HUES64 (cell line): ENCODE results near the gene SFMBT2.

Experiments used
- H3K27ac ChIP-seq: 2 replicates; pipeline ENCODE4 v1.7.0; 2013; ENCODE audit warnings: low read depth, low read length, inconsistent platforms
- H3K27me3 ChIP-seq: 2 replicates; pipeline ENCODE4 v1.6.1; 2013; ENCODE audit warnings: mild to moderate bottlenecking, low read length; ENCODE audit not compliant: insufficient read depth
- H3K36me3 ChIP-seq: 2 replicates; pipeline ENCODE4 v1.6.1; 2013; ENCODE audit warnings: mild to moderate bottlenecking, low read length; ENCODE audit not compliant: insufficient read depth
- H3K4me1 ChIP-seq: 2 replicates; pipeline ENCODE4 v1.6.1; 2013; ENCODE audit warnings: mild to moderate bottlenecking, low read length, moderate library complexity; ENCODE audit not compliant: insufficient read depth
- H3K4me3 ChIP-seq: 2 replicates; pipeline ENCODE4 v1.5.1; 2013; ENCODE audit warnings: mild to moderate bottlenecking, low read length, moderate library complexity
- H3K9ac ChIP-seq: 2 replicates; pipeline ENCODE4 v1.6.1; 2013; ENCODE audit warnings: mild to moderate bottlenecking, low read depth, low read length
- H3K9me3 ChIP-seq: 2 replicates; pipeline ENCODE4 v1.6.1; 2013; ENCODE audit warnings: low read depth, low read length; ENCODE audit not compliant: insufficient read depth
- WGBS: fragments of 150-250, 120-280 bp; methylation state at CpG from one replicate; pipeline ENCODE4 v1.1.7; 2013; ENCODE audit warnings: missing lambda C conversion rate; 5-methylcytosine and 5-hydroxymethylcytosine counted together

SFMBT2 gene

DNA sequence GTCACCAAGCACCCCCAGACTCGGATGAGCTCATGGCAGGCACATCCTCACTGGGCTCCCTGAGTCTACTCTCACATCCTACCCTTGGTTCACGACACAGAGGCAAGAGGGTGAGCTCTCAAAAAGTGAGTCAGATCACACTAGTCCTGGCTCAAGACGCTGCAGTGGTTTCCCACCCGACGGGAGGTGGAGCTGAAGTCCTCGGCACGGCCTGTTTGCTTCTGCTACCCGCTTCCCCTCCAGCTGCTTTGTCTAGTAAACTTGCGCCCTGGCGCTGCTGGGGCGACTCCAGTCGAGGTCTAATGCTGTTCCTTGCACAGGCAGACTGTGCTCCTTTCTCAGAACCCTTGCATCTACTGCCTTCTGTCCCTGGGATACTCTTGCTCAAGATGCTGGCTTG, 13.5 kb upstream of the SFMBT2 start:
- Histone ChIP-seq H3K27me3 (no peaks in the 10 kb centered on the region; the same call in 1 of the 2 replicates), H3K4me3 (no peak overlapping the region), H3K36me3 (no peaks in the 10 kb centered on the region), H3K9me3 (no peaks in the 10 kb centered on the region), H3K4me1 (peaks cover 51% of the 10 kb centered on the region), H3K9ac (no peak overlapping the region), H3K27ac (no peak overlapping the region)
- WGBS: 50% methylated on average over 12 of the region's 12 CpGs

DNA sequence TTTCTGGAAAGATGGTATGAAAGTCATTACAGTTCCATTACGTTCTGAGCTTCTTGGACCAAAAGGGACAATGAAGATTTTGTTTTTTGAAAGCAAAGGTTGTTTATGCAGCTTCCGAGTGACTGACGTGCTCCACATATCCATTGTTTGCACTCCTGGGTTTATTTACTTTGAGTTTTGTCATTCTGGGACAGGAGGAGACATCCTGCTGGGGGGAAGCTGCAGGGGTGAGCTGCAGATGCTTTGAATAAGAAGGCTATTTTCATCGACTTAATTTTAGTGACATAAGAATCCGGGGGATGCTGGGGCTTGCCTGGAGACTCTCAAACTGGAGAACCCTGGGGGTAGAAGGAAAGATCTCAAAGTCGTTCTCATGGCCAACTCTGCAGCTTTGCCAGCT, 12.7 kb upstream of the SFMBT2 start:
- WGBS: 2% methylated on average over 6 of the region's 6 CpGs
- Histone ChIP-seq H3K9ac (no peak overlapping the region), H3K27ac (peak overlapping the region; percentile 53; the same call in 1 of the 2 replicates), H3K4me1 (peaks cover 43% of the 10 kb centered on the region), H3K27me3 (no peaks in the 10 kb centered on the region; the same call in 1 of the 2 replicates), H3K36me3 (no peaks in the 10 kb centered on the region), H3K4me3 (peak overlapping the region; percentile 29; the same call in 1 of the 2 replicates), H3K9me3 (no peaks in the 10 kb centered on the region)

DNA sequence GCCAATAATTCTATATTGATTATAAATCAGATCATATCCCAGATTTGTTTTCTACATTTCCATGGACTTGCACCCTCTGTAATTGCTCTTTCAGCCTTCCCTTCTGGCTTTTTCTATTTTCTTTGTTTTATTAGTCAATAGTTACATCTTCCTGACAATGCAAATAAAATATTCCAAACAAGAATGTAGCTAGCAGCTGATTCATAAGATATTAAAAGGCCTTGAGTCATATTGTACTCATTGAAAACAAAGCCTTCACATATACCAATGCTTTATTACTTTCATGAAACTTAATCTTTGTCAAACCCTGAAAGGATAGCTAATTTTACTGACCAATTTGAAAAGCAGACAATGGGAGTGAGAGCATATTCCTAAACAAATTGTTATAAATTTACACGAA, 10.7 kb upstream of the SFMBT2 start:
- H3K4me1 ChIP-seq: peaks cover 36% of the 10 kb centered on the region
- H3K4me3 ChIP-seq: no peak overlapping the region
- H3K9me3 ChIP-seq: no peaks in the 10 kb centered on the region
- H3K9ac ChIP-seq: no peak overlapping the region
- H3K27me3 ChIP-seq: no peaks in the 10 kb centered on the region; the same call in 1 of the 2 replicates
- no peak overlapping the region for H3K27ac ChIP-seq
- WGBS: 87% methylated on average over 1 of the region's 1 CpG
- no peaks in the 10 kb centered on the region for H3K36me3 ChIP-seq

DNA sequence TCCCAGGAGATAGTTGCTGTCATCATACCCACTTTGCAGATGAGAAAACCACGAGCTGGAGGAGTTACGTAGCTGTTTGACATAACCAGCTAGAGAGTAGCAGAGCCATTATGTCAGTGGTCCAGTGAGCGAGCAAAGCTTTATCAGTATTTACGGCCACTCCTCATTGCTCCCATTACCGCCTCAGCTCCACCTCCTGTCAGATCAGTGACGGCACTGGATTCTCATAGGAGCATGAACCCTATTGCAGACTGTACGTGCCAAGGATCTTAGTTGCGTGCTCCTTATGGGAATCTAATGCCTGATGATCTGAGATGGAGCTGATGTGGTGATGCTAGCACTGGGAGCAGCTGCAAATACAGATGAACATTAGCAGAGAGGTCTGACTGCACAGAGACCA, 9.2 kb upstream of the SFMBT2 start:
- no peak overlapping the region for H3K9ac ChIP-seq
- H3K27me3 ChIP-seq: peaks cover 8% of the 10 kb centered on the region
- H3K4me3 ChIP-seq: no peak overlapping the region
- WGBS: 92% methylated on average over 8 of the region's 8 CpGs
- no peaks in the 10 kb centered on the region for H3K9me3 ChIP-seq
- no peak overlapping the region for H3K27ac ChIP-seq
- H3K36me3 ChIP-seq: no peaks in the 10 kb centered on the region
- H3K4me1 ChIP-seq: peaks cover 22% of the 10 kb centered on the region

DNA sequence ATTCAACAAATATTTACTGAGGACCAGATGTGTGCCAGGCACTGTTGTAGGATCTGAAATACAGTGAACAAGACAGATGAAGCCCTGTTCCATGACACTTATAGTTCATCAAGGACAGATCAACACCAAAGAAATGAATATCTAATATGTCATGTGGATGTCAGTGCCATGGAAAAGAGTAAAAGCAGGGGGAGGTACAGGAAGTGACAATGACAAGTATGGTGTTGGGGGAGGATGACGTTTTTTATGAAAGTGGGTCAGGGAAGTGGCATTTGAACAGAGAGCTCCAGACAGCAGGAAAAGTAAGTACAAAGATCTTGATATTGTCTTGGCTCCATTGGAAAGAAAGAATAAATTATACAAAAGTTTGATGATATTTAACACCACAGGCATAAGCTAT, 7.0 kb upstream of the SFMBT2 start:
- Histone ChIP-seq H3K4me1 (peaks cover 10% of the 10 kb centered on the region), H3K36me3 (no peaks in the 10 kb centered on the region), H3K27me3 (peaks cover 29% of the 10 kb centered on the region), H3K9me3 (no peaks in the 10 kb centered on the region), H3K27ac (no peak overlapping the region), H3K4me3 (no peak overlapping the region), H3K9ac (no peak overlapping the region)
- 64% methylated on average over 1 of the region's 1 CpG for WGBS

DNA sequence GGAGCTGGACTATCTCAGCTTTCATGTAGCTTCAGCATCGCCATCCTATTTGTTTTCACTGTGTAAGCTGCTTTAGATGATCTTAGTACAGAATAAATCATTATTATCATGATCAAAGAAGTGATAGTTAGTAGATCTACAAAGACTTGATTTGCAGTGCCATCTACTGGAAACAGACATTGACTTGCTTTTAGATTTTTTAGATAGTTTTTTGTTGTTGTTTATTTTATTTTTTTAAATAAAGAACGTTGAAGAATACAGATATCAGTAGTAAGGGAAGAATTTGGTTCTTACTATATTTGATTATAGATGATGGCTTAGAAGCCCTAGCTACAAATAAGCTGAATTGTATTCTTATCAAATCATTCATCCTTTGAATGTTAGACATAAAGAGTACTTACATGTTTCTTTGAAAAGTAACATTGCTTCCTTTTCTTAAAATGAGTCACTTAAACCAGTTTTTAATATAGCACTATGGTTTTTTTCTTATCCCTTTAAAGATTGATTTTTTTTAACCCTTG, 6.3 kb upstream of the SFMBT2 start:
- no peaks in the 10 kb centered on the region for H3K36me3 ChIP-seq
- no peaks in the 10 kb centered on the region for H3K9me3 ChIP-seq
- H3K9ac ChIP-seq: no peak overlapping the region
- peaks cover 36% of the 10 kb centered on the region for H3K27me3 ChIP-seq
- no peak overlapping the region for H3K27ac ChIP-seq
- peaks cover 7% of the 10 kb centered on the region for H3K4me1 ChIP-seq
- 55% methylated on average over 2 of the region's 2 CpGs for WGBS
- H3K4me3 ChIP-seq: no peak overlapping the region

DNA sequence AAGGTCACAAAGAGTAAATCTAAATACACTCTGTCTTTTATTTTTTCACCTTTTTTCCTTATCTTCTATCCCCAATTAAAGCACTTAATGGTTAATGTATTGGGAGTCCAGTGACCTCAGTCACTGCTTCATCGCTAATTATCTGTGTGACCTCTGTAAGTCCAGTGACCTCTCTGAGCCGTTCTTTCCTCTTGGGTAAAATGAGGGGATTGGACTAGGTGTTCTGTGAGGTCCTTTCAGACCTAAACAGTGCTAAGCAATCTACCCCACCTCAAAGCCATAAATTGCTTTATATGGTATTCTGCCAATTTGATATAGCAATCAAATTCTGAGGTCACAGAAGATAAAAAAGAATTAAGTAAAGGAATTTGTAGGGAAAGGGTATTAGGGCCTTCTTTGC, 3.9 kb upstream of the SFMBT2 start:
- peaks cover 54% of the 10 kb centered on the region for H3K27me3 ChIP-seq
- H3K4me3 ChIP-seq: no peak overlapping the region
- no peaks in the 10 kb centered on the region for H3K9me3 ChIP-seq
- no peak overlapping the region for H3K9ac ChIP-seq
- H3K27ac ChIP-seq: no peak overlapping the region
- H3K36me3 ChIP-seq: no peaks in the 10 kb centered on the region
- 94% methylated on average over 2 of the region's 2 CpGs for WGBS
- H3K4me1 ChIP-seq: peaks cover 7% of the 10 kb centered on the region

DNA sequence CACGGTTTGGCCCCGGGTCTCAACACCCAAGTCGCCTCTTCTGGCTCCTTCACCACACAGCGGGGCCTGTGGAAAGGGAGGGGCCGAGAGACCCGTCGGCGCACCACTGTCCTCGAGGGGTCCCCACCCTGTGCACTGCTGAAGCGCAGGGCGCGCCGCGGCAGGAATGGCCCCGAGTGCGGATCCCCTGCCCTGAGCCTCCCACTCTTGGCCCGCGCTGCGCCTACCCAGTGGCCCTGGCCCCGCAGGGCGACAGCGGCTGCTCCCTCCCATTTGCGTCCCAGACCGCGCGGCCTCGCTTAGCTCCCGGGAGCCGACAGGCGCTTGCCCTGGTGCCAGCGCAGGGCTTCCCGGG, 2.1 kb upstream of the SFMBT2 start:
- WGBS: 1% methylated on average over 32 of the region's 32 CpGs
- H3K36me3 ChIP-seq: no peaks in the 10 kb centered on the region
- H3K4me1 ChIP-seq: peaks cover 7% of the 10 kb centered on the region
- H3K4me3 ChIP-seq: peak overlapping the region; percentile 69
- no peak overlapping the region for H3K27ac ChIP-seq
- no peak overlapping the region for H3K9ac ChIP-seq
- peaks cover 72% of the 10 kb centered on the region for H3K27me3 ChIP-seq
- H3K9me3 ChIP-seq: no peaks in the 10 kb centered on the region

DNA sequence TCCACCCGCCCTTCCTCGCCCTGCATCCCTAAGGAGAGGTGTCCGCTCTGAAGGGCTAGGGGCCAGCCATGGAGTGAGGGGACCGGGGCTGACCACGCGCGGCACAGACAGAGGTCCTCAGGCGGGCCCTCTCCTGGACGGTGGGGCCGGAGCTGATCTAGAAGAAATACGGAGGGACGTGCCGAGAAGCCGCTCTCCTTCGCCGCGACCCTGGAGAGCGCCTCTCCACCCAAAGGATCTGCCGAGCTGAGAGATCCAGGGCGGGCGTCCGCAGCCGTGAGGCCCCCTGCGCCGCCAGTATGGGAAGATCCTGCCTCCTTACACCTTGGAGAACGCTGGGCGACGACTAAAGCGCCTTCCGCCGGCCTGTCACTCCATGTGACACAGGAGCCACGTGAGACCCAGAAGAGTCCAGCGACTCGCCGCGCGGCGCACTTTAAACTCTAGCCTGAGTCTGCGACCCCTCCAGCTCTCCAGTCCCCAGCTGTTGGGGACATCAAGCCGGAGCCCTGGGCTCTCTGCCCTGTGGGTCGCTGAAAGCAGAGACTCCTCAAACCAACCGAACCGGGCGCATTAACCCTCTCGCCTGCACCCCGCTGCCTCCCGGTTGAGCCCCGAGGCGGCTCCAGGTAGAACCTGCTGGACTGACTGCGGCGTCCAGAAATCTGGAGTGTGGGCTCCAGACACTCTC, 1.5 kb upstream of the SFMBT2 start:
- Histone ChIP-seq H3K9me3 (no peaks in the 10 kb centered on the region), H3K9ac (no peak overlapping the region; the same call in 1 of the 2 replicates), H3K27me3 (peaks cover 78% of the 10 kb centered on the region), H3K27ac (no peak overlapping the region), H3K4me1 (peaks cover 7% of the 10 kb centered on the region), H3K36me3 (no peaks in the 10 kb centered on the region), H3K4me3 (peak overlapping the region; percentile 69)
- WGBS: under 1% methylated on average over 51 of the region's 51 CpGs

DNA sequence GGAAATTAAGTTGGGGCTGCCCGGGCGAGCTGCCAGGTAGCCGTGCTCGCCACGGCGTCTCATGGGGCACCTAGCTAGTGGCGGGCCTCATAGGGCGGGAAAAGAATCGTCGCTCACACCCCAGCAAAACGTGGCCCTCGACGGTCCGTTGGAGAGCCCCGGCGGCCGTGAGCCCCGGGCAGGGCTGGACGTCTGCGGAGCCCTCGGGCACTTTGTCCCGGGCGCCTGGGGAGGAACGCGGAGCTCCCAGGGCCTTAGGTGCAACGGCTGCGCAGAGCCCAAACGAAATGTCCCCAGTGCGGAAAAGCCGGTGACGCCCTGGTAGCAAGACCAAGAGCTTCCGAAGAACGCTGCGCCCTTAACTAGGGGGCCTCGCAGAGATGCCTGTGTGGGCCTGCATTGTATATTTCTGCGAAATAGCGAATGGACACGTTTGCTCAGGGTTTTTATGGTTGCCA, 866 bp upstream of the SFMBT2 start:
- Histone ChIP-seq H3K27me3 (peaks cover 84% of the 10 kb centered on the region), H3K9me3 (no peaks in the 10 kb centered on the region)
- 1% methylated on average over 38 of the region's 38 CpGs for WGBS

DNA sequence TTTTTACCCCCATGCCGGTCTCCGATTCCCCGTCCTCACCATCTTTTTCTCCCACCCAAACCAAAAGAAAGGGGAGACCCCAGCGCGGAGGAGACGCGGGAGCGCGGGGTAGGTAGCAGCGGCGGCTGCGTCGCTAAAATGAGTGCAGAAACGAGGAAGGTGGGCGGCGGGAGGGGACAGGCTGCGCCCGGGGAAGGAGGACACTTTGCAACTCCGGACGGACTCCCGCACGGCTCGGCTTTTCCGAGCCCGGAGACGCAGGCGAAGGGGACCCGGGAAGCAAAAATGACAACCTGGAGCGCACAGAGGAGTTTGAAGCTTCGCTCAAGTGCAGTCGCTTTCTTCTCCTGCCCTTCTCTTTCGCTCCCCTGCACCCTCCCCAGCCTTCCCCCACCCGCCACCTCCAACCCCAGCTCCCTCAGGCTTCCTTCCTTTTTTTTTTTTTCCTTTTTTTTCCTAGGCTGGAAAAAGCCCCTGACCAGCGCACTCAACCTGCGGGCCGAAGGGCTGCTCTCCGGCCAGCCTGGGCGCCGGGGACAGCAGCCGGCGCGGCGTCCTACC, 453 bp downstream of the SFMBT2 start:
- H3K4me3 ChIP-seq: peak overlapping the region; percentile 69
- H3K27ac ChIP-seq: peak overlapping the region; percentile 76; the same call in 1 of the 2 replicates
- no peaks in the 10 kb centered on the region for H3K36me3 ChIP-seq
- peaks cover 19% of the 10 kb centered on the region for H3K4me1 ChIP-seq
- peaks cover 87% of the 10 kb centered on the region for H3K27me3 ChIP-seq
- H3K9me3 ChIP-seq: no peaks in the 10 kb centered on the region
- under 1% methylated on average over 43 of the region's 43 CpGs for WGBS
- peak overlapping the region; percentile 61 for H3K9ac ChIP-seq

More for the DNA sequence above, 866 bp upstream of the SFMBT2 start:
- peaks cover 8% of the 10 kb centered on the region for H3K4me1 ChIP-seq
- H3K36me3 ChIP-seq: no peaks in the 10 kb centered on the region
- peak overlapping the region; percentile 69 for H3K4me3 ChIP-seq
- H3K9ac ChIP-seq: no peak overlapping the region
- no peak overlapping the region for H3K27ac ChIP-seq
